HG03439 (cell line): ENCODE data around the gene ANXA2.
"Not testable (repeated sequence)": the region's sequence is repeated elsewhere in the genome, so short reads cannot be mapped to it uniquely, and the experiment has no call there.

Experiments
- ATAC-seq: cut with Tn5 transposase; IDR thresholded peaks from one replicate; pipeline ENCODE4 v1.9.1; 2021; ENCODE audit warnings: mild to moderate bottlenecking, moderate library complexity; ENCODE audit not compliant: unreplicated experiment

Gene ANXA2

GRCh38 chr15:60411774-60412425 is 14.1 kb upstream of the ANXA2 start:
- no peak for ATAC-seq

- not testable (repeated sequence) for ATAC-seq
Measured at GRCh38 chr15:60410350-60410749, 12.6 kb upstream of the ANXA2 start.

GRCh38 chr15:60408463-60408981 is 10.7 kb upstream of the ANXA2 start:
- ATAC-seq = no peak

- no peak for ATAC-seq
Measured at GRCh38 chr15:60407415-60407805, 9.6 kb upstream of the ANXA2 start.

- ATAC-seq = no peak
Measured at GRCh38 chr15:60406513-60407414, 9.0 kb upstream of the ANXA2 start.

- no peak for ATAC-seq
Measured at GRCh38 chr15:60405399-60405798, 7.6 kb upstream of the ANXA2 start.

GRCh38 chr15:60404351-60404750 is 6.6 kb upstream of the ANXA2 start:
- ATAC-seq = not testable (repeated sequence)

GRCh38 chr15:60400944-60401343 is 3.2 kb upstream of the ANXA2 start:
- no peak for ATAC-seq

GRCh38 chr15:60399931-60400330 is 2.1 kb upstream of the ANXA2 start:
- no peak for ATAC-seq

- no peak for ATAC-seq
Measured at GRCh38 chr15:60399246-60399915, 1.6 kb upstream of the ANXA2 start.

- ATAC-seq = peak; percentile 77
Measured at GRCh38 chr15:60396958-60397771, 621 bp downstream of the ANXA2 start.

GRCh38 chr15:60396560-60396957 is 1.2 kb downstream of the ANXA2 start:
- no peak for ATAC-seq

- no peak for ATAC-seq
Measured at GRCh38 chr15:60396100-60396499, 1.7 kb downstream of the ANXA2 start.

GRCh38 chr15:60395276-60396011 is 2.3 kb downstream of the ANXA2 start:
- ATAC-seq = no peak

- no peak for ATAC-seq
Measured at GRCh38 chr15:60394689-60395097, 3.1 kb downstream of the ANXA2 start.

GRCh38 chr15:60392986-60393790 is 4.6 kb downstream of the ANXA2 start:
- no peak for ATAC-seq

- ATAC-seq = no peak
Measured at GRCh38 chr15:60392601-60392985, 5.2 kb downstream of the ANXA2 start.

- no peak for ATAC-seq
Measured at GRCh38 chr15:60391722-60392315, 6.0 kb downstream of the ANXA2 start.
